Fibroblast of pulmonary artery (primary cell): ENCODE data around the gene PRORP.
A peak's percentile ranks its signal among the peaks of the same experiment; 100 is the strongest.
"Not testable (repeated sequence)": the region's sequence is repeated elsewhere in the genome, so short reads cannot be mapped to it uniquely, and the experiment has no call there.

Experiments used
- DNase-seq: peaks from one replicate; pipeline ENCODE4 v3.0.0-alpha.2; 2010; ENCODE audit warnings: low read depth
- H3K4me3 ChIP-seq: replicated peaks from 2 replicates; pipeline ENCODE4 v1.5.1; 2011; ENCODE audit warnings: low read depth, mild to moderate bottlenecking, control low read depth, low read length, moderate library complexity
- CTCF ChIP-seq: IDR thresholded peaks from 2 replicates; pipeline ENCODE4 v1.5.1; 2011; ENCODE audit warnings: mild to moderate bottlenecking, control low read depth, low read length, inconsistent platforms; ENCODE audit errors: missing control alignments

The PRORP gene

GRCh38 chr14:35138585-35138984, 16.2 kb downstream of the PRORP start:
- no peak for DNase-seq
- no peak overlapping the region for H3K4me3 ChIP-seq
- no peak for TF ChIP-seq CTCF

GRCh38 chr14:35140718-35141581, 18.6 kb downstream of the PRORP start:
- peak; percentile 58 for DNase-seq
- peak; percentile 28 for TF ChIP-seq CTCF
- no peak overlapping the region for H3K4me3 ChIP-seq

GRCh38 chr14:35144029-35144428, 21.7 kb downstream of the PRORP start:
- no peak for DNase-seq
- no peak for TF ChIP-seq CTCF
- no peak overlapping the region for H3K4me3 ChIP-seq

GRCh38 chr14:35146711-35147149, 24.4 kb downstream of the PRORP start:
- TF ChIP-seq CTCF: no peak
- DNase-seq: no peak

GRCh38 chr14:35147186-35147585, 24.8 kb downstream of the PRORP start:
- no peak for DNase-seq
- no peak overlapping the region for H3K4me3 ChIP-seq
- TF ChIP-seq CTCF: no peak

More at GRCh38 chr14:35146711-35147149, 24.4 kb downstream of the PRORP start:
- no peak overlapping the region for H3K4me3 ChIP-seq

- no peak for TF ChIP-seq CTCF
- no peak for DNase-seq
- no peak overlapping the region for H3K4me3 ChIP-seq
Observed at GRCh38 chr14:35147711-35148110, 25.4 kb downstream of the PRORP start.

- no peak overlapping the region for H3K4me3 ChIP-seq
- DNase-seq: no peak
- TF ChIP-seq CTCF: no peak
Observed at GRCh38 chr14:35149239-35149638, 26.9 kb downstream of the PRORP start.

GRCh38 chr14:35152531-35152930, 30.2 kb downstream of the PRORP start:
- not testable (repeated sequence) for H3K4me3 ChIP-seq, DNase-seq
